RWPE2 (cell line): ENCODE measurements around the gene DOHH.
A peak's percentile ranks its signal among the peaks of the same experiment; 100 is the strongest.

Experiments used
- ATAC-seq: fragments of 200-7000 bp; cut with Tn5 transposase; 3 replicates; pipeline ENCODE4 v1.9.1; 2021; ENCODE audit warnings: low read depth
- DNase-seq: peaks from one replicate; pipeline ENCODE4 v3.0.0-alpha.2; 2020; ENCODE audit warnings: low spot score
- H3K27ac ChIP-seq: fragments of 450-650 bp; 2 replicates; pipeline ENCODE4 v1.5.1; 2017; ENCODE audit warnings: mild to moderate bottlenecking; ENCODE audit not compliant: poor library complexity, severe bottlenecking
- H3K27me3 ChIP-seq: fragments of 250-450 bp; sonication (Bioruptor Pico); 2 replicates; pipeline ENCODE4 v1.5.1; 2021; ENCODE audit warnings: mild to moderate bottlenecking, moderate library complexity; ENCODE audit not compliant: insufficient read depth, poor library complexity, severe bottlenecking
- H3K36me3 ChIP-seq: fragments of 250-450 bp; sonication (Bioruptor Pico); 2 replicates; pipeline ENCODE4 v1.5.1; 2020; ENCODE audit warnings: low read depth, mild to moderate bottlenecking, moderate library complexity
- H3K4me1 ChIP-seq: fragments of 250-450 bp; sonication (Bioruptor Pico); 2 replicates; pipeline ENCODE4 v1.5.1; 2021; ENCODE audit warnings: mild to moderate bottlenecking, moderate library complexity; ENCODE audit not compliant: insufficient read depth, poor library complexity, severe bottlenecking
- H3K4me3 ChIP-seq: fragments of 250-450 bp; sonication (Bioruptor Pico); 2 replicates; pipeline ENCODE4 v1.5.1; 2021; ENCODE audit warnings: mild to moderate bottlenecking, moderate library complexity; ENCODE audit not compliant: severe bottlenecking
- H3K9me3 ChIP-seq: fragments of 250-450 bp; sonication (Bioruptor Pico); 2 replicates; pipeline ENCODE4 v1.5.1; 2021; ENCODE audit warnings: mild to moderate bottlenecking, moderate library complexity; ENCODE audit not compliant: severe bottlenecking
- CTCF ChIP-seq: fragments of 450-650 bp; IDR thresholded peaks from one replicate; pipeline ENCODE4 v1.5.1; 2017; ENCODE audit warnings: mild to moderate bottlenecking, moderate library complexity; ENCODE audit not compliant: poor library complexity, severe bottlenecking

The DOHH gene, protein sequence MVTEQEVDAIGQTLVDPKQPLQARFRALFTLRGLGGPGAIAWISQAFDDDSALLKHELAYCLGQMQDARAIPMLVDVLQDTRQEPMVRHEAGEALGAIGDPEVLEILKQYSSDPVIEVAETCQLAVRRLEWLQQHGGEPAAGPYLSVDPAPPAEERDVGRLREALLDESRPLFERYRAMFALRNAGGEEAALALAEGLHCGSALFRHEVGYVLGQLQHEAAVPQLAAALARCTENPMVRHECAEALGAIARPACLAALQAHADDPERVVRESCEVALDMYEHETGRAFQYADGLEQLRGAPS

DNA sequence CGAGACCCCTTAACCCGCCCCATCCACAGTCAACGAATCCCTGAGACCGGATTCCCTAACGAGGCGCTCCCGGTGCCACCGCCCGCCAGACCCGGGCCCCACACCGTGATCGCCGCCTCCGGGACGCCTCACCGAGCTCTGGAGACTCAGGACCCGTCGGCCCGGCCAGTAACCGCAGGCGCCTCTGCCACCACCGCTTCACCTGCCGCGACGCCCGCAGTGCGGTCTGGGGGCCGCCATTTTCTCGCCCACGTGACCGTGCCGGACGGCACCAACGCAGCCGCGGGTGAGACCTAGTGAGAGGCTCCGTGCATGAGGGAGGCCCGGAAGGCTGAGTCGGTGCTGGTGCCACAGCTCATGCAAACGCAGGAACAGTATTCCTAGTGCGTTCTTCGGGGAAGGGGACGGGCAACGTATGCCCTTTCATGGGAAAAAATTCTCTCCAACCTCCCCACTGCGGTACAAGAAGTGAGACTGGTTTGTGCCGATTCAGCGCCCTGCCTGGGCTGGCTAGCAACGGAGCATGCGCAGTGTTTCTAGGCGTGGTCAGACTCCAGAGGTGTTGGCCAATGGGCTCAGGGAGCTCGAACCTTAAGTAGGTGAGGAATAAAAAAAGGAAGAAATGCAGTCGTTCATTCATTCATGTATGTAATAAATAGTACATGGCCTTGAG lies at the start of gene DOHH:
DOHH (minus strand) TSS at position 246 of the 673 bp plus-strand sequence. CDS start 3,860 bp downstream, outside the sequence.
- H3K27ac ChIP-seq: peak within 1 kb of the TSS; percentile 61
- H3K9me3 ChIP-seq: no peaks in the 10 kb centered on the region
- DNase-seq: peak; percentile 88
- ATAC-seq: peak; percentile 88
- peaks cover 7% of the 10 kb centered on the region for H3K4me1 ChIP-seq
- peak within 1 kb of the TSS; percentile 72 for H3K4me3 ChIP-seq
- no peaks in the 10 kb centered on the region for H3K27me3 ChIP-seq
- peaks cover 11% of the 10 kb centered on the region for H3K36me3 ChIP-seq
- no peak for TF ChIP-seq CTCF

- peaks cover 16% of the 10 kb centered on the region; the same call in 1 of the 2 replicates for H3K36me3 ChIP-seq
- no peaks in the 10 kb centered on the region for H3K9me3 ChIP-seq
These were observed 49.3 kb upstream of the DOHH start for GRCh38 chr19:3549816-3550215.

DNA sequence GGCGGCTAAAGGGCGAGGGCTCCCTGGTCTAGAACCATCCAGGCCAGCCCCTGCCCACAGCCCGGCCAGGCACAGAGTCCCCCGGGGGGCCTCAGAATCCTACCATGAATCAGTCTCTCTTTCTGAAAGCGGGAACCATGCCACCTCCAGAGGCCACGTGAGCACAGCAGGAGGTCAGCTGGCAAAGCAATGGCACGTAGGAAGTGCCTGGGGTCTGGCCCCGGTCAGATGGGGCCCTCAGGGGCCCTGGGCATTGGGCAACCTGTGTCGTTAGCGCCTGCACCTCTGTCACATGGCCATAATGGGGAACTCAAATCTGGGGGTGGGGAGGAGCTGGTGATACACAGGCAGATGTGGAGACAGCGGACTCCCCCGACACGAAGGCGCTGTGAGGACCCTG lies 48.1 kb upstream of the DOHH start:
- no peak for DNase-seq
- Histone ChIP-seq H3K27me3 (no peaks in the 10 kb centered on the region), H3K36me3 (peaks cover 19% of the 10 kb centered on the region; the same call in 1 of the 2 replicates), H3K27ac (no peak overlapping the region), H3K4me1 (no peaks in the 10 kb centered on the region), H3K4me3 (no peak overlapping the region), H3K9me3 (no peaks in the 10 kb centered on the region)
- ATAC-seq: no peak
- no peak for TF ChIP-seq CTCF

More at GRCh38 chr19:3549816-3550215, 49.3 kb upstream of the DOHH start:
- Histone ChIP-seq H3K4me1 (no peaks in the 10 kb centered on the region), H3K27ac (no peak overlapping the region), H3K4me3 (no peak overlapping the region), H3K27me3 (no peaks in the 10 kb centered on the region)
- TF ChIP-seq CTCF: no peak
- ATAC-seq (no peak), DNase-seq (no peak)

GRCh38 chr19:3547767-3548282 lies 47.4 kb upstream of the DOHH start:
- TF ChIP-seq CTCF: no peak
- Histone ChIP-seq H3K4me3 (no peak overlapping the region), H3K27me3 (no peaks in the 10 kb centered on the region), H3K36me3 (peaks cover 19% of the 10 kb centered on the region; the same call in 1 of the 2 replicates), H3K9me3 (no peaks in the 10 kb centered on the region), H3K27ac (no peak overlapping the region), H3K4me1 (no peaks in the 10 kb centered on the region)
- no peak for DNase-seq
- no peak for ATAC-seq

DNA sequence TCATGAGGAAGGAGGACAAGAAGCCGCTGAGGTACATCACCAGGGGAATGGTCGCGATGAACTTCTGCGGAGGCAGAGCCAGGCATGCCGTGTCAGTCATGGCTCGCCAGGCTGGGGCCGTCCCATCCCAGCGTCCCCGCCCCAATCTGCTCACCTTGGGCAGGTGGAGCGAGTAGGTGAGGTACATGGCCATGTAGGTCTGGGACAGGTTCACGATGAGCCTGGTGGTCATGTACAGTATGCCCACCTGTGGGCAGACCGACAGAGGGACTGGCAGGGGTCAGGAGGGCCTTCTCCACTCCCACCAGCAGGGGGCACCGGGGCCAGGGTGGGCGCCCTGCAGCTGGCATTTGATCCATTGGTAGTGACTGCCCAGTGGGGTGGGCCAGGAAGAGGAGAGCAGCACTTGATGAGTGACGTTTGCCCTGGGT lies 46.8 kb upstream of the DOHH start:
- peak; percentile 32 for TF ChIP-seq CTCF
- Histone ChIP-seq H3K4me1 (no peaks in the 10 kb centered on the region), H3K27ac (no peak overlapping the region), H3K9me3 (no peaks in the 10 kb centered on the region), H3K4me3 (no peak overlapping the region), H3K36me3 (peaks cover 19% of the 10 kb centered on the region; the same call in 1 of the 2 replicates), H3K27me3 (no peaks in the 10 kb centered on the region)
- DNase-seq: no peak
- no peak for ATAC-seq
